Chondrocyte (in vitro differentiated cells): ENCODE measurements around the gene ZNHIT6. TPM values are rescaled to one million over a fixed set of nuclear protein-coding genes. Genes with fewer than 3 reads are reported as not detected.

ENCODE experiments used
- DNase-seq: peaks from one replicate; pipeline ENCODE4 v3.0.0; 2021; ENCODE audit warnings: mixed read lengths, low spot score
- H3K27ac Mint-ChIP-seq: one replicate; pipeline ENCODE4 v1.8.0; 2021; ENCODE audit warnings: mild to moderate bottlenecking, moderate library complexity, mixed read lengths; ENCODE audit not compliant: unreplicated experiment
- H3K27me3 Mint-ChIP-seq: 2 replicates; pipeline ENCODE4 v1.8.0; 2021; ENCODE audit warnings: low read depth, mixed read lengths
- H3K36me3 Mint-ChIP-seq: 2 replicates; pipeline ENCODE4 v1.8.0; 2021; ENCODE audit warnings: low read depth, mixed read lengths
- H3K4me1 Mint-ChIP-seq: 2 replicates; pipeline ENCODE4 v1.8.0; 2021; ENCODE audit warnings: low read depth, mild to moderate bottlenecking, mixed read lengths
- H3K4me3 Mint-ChIP-seq: one replicate; pipeline ENCODE4 v1.8.0; 2021; ENCODE audit warnings: mild to moderate bottlenecking, moderate library complexity, mixed read lengths; ENCODE audit not compliant: unreplicated experiment
- H3K9me3 Mint-ChIP-seq: 2 replicates; pipeline ENCODE4 v1.8.0; 2021; ENCODE audit warnings: low read depth, mixed read lengths
- CTCF ChIP-seq: fragments of 200-600 bp; sonication (generic); IDR thresholded peaks from 2 replicates; pipeline ENCODE4 v1.5.0; 2021; ENCODE audit warnings: antibody characterized with exemption, mild to moderate bottlenecking, moderate library complexity
- total RNA-seq: library from RNA; stranded (reverse); gene quantifications from 3 replicates; pipeline ENCODE4 v1.2.1, GENCODE V29; 2021

Gene ZNHIT6
- total RNA-seq, 1 donor from 2014 or later, result 14.3 TPM

GRCh38 chr1:85659174-85659573 lies 49.1 kb downstream of the ZNHIT6 start:
- no peak for TF ChIP-seq CTCF
- Mint-ChIP-seq H3K4me3 (no peak overlapping the region), H3K36me3 (peaks cover 10% of the 10 kb centered on the region), H3K27ac (no peak overlapping the region), H3K4me1 (peaks cover 32% of the 10 kb centered on the region), H3K27me3 (no peaks in the 10 kb centered on the region), H3K9me3 (no peaks in the 10 kb centered on the region)
- DNase-seq, result no peak

GRCh38 chr1:85656948-85657347 lies 51.3 kb downstream of the ZNHIT6 start:
- peaks cover 14% of the 10 kb centered on the region for H3K36me3 Mint-ChIP-seq
- H3K4me1 Mint-ChIP-seq, result peaks cover 32% of the 10 kb centered on the region
- no peaks in the 10 kb centered on the region for H3K27me3 Mint-ChIP-seq
- H3K9me3 Mint-ChIP-seq, result no peaks in the 10 kb centered on the region
- no peak for TF ChIP-seq CTCF
- no peak overlapping the region for H3K4me3 Mint-ChIP-seq
- no peak for DNase-seq
- H3K27ac Mint-ChIP-seq, result no peak overlapping the region

GRCh38 chr1:85656256-85656655 lies 52.0 kb downstream of the ZNHIT6 start:
- H3K4me3 Mint-ChIP-seq, result no peak overlapping the region

GRCh38 chr1:85655315-85655714 lies 52.9 kb downstream of the ZNHIT6 start:
- no peaks in the 10 kb centered on the region for H3K27me3 Mint-ChIP-seq
- H3K9me3 Mint-ChIP-seq, result no peaks in the 10 kb centered on the region
- DNase-seq, result no peak
- H3K4me3 Mint-ChIP-seq, result no peak overlapping the region
- H3K36me3 Mint-ChIP-seq, result peaks cover 16% of the 10 kb centered on the region
- no peak for TF ChIP-seq CTCF
- H3K27ac Mint-ChIP-seq, result no peak overlapping the region
- peaks cover 28% of the 10 kb centered on the region for H3K4me1 Mint-ChIP-seq

More at GRCh38 chr1:85656256-85656655, 52.0 kb downstream of the ZNHIT6 start:
- DNase-seq, result no peak
- Mint-ChIP-seq H3K27ac (no peak overlapping the region), H3K4me1 (peaks cover 30% of the 10 kb centered on the region), H3K27me3 (no peaks in the 10 kb centered on the region), H3K36me3 (peaks cover 14% of the 10 kb centered on the region), H3K9me3 (no peaks in the 10 kb centered on the region)
- TF ChIP-seq CTCF, result no peak

- no peak overlapping the region for H3K4me3 Mint-ChIP-seq
- H3K9me3 Mint-ChIP-seq, result peaks cover under 1% of the 10 kb centered on the region
- no peak for TF ChIP-seq CTCF
- peaks cover 16% of the 10 kb centered on the region for H3K36me3 Mint-ChIP-seq
- peaks cover 17% of the 10 kb centered on the region for H3K4me1 Mint-ChIP-seq
- no peak overlapping the region for H3K27ac Mint-ChIP-seq
- DNase-seq, result no peak
- no peaks in the 10 kb centered on the region for H3K27me3 Mint-ChIP-seq
Observed at GRCh38 chr1:85654066-85654782, 54.0 kb downstream of the ZNHIT6 start.
